H54 (cell line): ENCODE results near the gene ENKD1.

Experiments
- DNase-seq: peaks from one replicate; pipeline ENCODE4 v3.0.0; 2011; ENCODE audit warnings: low spot score, mixed read lengths; ENCODE audit not compliant: insufficient read length
- FAIRE-seq: peaks from 3 replicates; lab custom pipeline; 2011; peaks lifted over from hg19 to GRCh38; lab: Jason Lieb, UNC
- POLR2A ChIP-seq: IDR thresholded peaks from 2 replicates; pipeline ENCODE4 v1.6.1; 2011; ENCODE audit warnings: low read depth, mild to moderate bottlenecking, low read length

Gene ENKD1

DNA sequence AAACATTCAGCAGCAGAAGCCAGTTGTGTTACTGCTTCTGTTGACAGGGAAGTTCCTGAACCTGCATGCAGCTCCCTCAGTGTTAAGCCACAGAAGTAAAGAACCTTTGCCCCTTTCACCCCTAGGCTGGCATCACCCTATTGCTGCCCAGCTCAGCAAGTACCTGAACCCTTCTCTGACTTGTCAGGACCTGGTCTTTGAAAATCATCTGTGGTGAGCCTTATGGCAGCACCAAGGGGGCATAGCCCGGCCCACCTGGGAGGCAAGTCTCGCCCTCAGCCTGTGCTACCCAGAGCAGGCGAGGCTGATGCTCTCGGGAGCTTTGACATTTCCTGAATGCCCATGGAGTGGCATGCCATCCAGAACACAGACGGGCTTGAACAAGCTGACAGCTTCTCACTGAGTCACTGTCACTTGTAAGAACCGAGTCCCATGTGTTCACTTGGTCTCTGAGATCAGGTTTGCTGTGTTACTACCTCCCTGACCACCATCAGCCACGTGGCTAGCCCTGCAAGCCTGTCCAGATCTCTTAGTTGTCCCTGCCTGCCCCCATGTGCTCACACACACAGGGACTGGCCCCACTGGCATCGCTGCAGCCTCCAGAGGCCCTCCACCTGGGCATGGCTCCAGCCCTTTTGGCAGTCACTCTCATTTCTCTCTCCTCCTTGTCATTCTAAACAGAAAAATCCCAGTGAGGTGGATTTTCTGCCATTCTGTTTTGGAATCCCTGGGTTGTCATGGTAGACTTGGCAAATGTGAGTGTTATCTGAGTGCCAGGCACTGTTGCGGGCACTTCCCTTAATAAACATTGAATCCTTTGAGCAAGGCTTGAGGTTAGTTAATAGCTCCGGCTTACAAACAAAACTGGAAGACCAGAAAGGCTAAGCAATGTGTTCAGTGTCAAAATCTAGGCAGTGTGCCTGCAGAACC is 24.5 kb downstream of the ENKD1 start:
- FAIRE-seq (no peak), DNase-seq (peak; percentile 35)
- no peak for TF ChIP-seq POLR2A

DNA sequence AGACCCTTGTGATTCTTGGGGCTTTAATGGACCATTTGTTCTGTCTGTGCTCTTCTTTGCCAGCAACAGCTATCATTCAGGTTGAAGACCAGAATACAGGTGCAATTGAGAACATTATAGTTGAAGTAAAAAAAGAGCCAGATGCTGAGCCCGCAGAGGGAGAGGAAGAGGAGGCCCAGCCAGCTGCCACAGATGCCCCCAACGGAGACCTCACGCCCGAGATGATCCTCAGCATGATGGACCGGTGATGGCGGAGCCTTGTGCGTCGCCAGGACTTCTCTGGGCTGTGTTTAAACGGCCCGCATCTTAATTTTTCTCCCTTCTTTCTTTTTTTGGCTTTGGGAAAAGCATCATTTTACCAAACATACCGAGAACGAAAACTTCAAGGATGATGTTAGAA is 28.9 kb downstream of the ENKD1 start:
- DNase-seq (no peak), FAIRE-seq (no peak)
- TF ChIP-seq POLR2A = no peak

DNA sequence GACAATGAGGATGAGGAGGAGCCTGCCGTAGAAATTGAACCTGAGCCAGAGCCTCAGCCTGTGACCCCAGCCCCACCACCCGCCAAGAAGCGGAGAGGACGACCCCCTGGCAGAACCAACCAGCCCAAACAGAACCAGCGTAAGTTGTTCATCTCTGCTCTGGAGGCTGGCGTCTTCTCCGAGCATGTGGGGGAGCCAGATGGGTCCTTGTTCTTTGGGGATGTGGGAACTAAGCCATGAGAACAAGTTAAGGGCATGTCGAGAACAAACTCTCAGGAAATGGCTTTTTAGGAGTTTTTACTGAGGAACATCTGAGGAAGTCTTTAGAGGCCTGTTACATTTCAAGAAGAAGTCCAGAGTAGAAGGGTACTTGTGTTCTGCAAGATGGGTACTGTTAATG is 29.8 kb downstream of the ENKD1 start:
- DNase-seq (no peak), FAIRE-seq (no peak)
- TF ChIP-seq POLR2A = no peak

DNA sequence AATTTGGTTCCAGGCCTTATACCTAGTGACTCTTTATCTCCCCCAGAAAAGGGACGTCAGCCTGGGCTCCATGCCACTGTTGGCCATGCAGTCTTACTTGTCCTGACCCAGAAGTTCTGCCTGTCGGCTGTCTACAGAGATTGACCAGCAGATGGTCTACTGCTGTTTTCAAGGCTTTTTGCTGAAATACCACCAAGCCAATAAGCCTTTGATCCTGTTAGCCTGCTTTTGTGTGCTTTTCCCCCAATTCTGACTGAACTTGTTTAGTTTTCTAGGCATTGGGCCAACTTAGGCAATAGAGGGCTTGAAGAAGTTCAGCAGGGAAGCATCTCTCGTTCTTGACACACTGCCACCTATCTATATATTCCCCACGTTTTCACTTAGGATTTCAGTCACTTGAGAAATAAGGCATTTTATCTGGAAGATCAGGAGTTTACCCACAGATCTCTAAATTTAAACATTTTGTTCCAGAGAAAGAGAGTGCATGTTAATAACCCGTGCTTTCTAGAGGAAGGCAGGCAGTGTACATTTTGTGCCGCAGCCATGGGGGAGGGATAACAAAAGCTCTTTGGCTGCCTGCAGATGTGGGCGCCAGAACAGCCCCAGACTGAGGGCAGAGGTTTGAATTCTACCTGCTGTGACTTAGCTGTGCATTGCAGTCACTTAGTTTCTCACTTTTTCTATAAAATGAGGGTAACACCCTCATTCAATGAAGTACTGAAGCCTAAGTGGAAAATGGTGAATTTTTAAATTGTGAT is 34.0 kb downstream of the ENKD1 start:
- no peak for TF ChIP-seq POLR2A
- FAIRE-seq = no peak
- DNase-seq = no peak

- TF ChIP-seq POLR2A = no peak
- no peak for FAIRE-seq
- no peak for DNase-seq
These were observed 38.3 kb downstream of the ENKD1 start for GRCh38 chr16:67628216-67628615.

DNA sequence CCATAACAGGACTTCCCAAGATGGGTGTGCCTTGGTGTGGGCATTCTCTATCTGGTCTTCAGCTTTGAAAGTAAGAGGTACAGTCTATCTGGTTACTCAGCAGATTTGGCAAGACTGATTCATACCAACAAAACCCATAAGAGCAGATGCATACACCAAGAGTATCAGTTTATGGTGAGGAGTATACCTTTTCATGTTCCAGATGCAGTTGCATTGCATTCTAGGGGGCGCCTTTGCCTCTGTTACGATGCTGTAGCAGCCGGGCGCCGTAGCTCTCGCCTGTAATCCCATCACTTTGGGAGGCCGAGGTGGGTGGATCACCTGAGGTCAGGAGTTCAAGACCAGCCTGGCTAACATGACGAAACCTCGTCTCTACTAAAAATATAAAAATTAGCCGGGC is 52.7 kb downstream of the ENKD1 start:
- DNase-seq (no peak), FAIRE-seq (no peak)
- TF ChIP-seq POLR2A = no peak
